Astrocyte of the cerebellum (primary cell): ENCODE data around the gene CLCA2.
A peak's percentile ranks its signal among the peaks of the same experiment; 100 is the strongest.

Experiments used
- DNase-seq: peaks from one replicate; pipeline ENCODE4 v3.0.0-alpha.2; 2011; ENCODE audit warnings: low read depth
- H3K4me3 ChIP-seq: 2 replicates; pipeline ENCODE4 v1.5.1; 2011; ENCODE audit warnings: mild to moderate bottlenecking, low read depth, low read length, moderate library complexity
- in situ Hi-C: cut with HindIII; loops from 2 replicates; pipeline ENCODE4 v1.10.0; 2017; ENCODE audit warnings: low sequenced_read_pairs
- TF ChIP-seq, protein P1 (sequence below): IDR thresholded peaks from 2 replicates; pipeline ENCODE4 v1.5.1; 2012; ENCODE audit warnings: low read length, low read depth, moderate library complexity, mild to moderate bottlenecking; ENCODE audit errors: missing control alignments

CLCA2 gene

DNA sequence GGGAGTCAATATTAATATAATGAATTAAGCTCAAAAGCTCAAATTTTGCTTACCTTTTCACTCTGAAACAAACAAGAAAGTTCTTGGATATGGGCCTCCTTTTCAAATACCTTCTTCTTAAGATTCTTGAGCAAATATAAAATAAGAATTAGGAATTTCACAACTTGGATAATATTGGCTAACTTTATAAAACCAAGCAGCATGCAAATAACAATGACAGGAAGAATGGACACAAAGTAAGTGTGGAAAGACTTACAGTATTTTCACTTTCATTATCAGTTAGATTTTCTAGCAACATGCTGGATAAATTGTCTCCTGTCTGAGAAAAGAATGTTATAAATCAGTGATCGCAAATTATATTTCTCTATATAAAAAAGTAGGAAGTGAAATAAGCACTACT, 41.1 kb upstream of the CLCA2 start:
- no peak overlapping the region for H3K4me3 ChIP-seq
- in situ Hi-C loops: no loop called here
- no peak for DNase-seq
- TF ChIP-seq, protein P1, sequence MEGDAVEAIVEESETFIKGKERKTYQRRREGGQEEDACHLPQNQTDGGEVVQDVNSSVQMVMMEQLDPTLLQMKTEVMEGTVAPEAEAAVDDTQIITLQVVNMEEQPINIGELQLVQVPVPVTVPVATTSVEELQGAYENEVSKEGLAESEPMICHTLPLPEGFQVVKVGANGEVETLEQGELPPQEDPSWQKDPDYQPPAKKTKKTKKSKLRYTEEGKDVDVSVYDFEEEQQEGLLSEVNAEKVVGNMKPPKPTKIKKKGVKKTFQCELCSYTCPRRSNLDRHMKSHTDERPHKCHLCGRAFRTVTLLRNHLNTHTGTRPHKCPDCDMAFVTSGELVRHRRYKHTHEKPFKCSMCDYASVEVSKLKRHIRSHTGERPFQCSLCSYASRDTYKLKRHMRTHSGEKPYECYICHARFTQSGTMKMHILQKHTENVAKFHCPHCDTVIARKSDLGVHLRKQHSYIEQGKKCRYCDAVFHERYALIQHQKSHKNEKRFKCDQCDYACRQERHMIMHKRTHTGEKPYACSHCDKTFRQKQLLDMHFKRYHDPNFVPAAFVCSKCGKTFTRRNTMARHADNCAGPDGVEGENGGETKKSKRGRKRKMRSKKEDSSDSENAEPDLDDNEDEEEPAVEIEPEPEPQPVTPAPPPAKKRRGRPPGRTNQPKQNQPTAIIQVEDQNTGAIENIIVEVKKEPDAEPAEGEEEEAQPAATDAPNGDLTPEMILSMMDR: no peak

DNA sequence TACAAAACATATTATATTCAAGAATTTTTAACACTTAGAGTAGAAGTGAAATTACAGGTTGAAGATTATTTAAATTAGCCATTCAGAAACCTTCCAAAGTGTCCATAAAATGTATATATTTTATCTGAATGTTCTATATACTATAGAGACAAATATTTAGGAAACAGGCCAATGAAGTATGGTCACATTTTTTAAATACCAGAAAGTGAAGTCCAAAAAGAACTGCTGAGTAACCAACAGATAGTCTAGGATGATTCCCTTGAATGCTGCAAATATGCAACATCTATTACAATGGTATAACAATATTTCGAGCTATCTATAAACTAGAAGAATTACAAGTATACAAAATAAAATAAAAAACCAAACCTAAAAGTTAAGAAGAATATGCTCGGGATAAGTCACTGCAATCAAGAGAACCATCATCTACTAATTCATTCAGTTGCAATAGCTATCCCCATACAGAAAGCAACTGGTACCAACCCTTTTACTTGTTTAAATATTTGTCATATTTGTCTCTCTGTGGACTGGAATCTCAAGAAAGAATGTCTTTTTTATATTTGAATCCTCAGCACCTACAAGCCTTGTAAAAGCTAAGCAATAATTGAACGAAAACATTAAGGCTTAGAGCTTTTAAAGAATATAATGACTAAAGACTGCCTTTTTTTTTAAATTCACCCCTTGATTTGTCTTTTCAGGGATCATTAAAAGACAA, 35.9 kb upstream of the CLCA2 start:
- H3K4me3 ChIP-seq: no peak overlapping the region
- TF ChIP-seq, protein P1: no peak
- in situ Hi-C loops: no loop called here
- no peak for DNase-seq

DNA sequence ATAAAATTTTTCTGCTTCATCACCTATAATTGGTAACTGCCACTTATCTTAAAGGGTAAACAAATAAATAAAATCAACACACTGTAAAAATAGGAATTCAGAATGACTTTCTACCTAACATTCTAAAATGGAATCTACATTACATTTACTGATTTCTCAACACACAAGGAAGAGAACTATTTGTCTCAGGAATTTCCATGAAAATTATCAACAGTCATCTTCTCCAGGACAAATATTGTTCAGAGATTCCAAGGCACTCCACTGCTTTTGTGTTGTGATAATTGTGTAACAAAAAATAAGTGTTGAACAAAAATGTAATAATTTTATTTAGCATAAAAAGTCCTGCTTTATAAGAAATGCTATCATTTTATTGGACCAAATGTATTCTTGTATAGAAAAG, 35.2 kb upstream of the CLCA2 start:
- in situ Hi-C loops: no loop called here
- no peak for DNase-seq
- TF ChIP-seq, protein P1: no peak
- H3K4me3 ChIP-seq: no peak overlapping the region

DNA sequence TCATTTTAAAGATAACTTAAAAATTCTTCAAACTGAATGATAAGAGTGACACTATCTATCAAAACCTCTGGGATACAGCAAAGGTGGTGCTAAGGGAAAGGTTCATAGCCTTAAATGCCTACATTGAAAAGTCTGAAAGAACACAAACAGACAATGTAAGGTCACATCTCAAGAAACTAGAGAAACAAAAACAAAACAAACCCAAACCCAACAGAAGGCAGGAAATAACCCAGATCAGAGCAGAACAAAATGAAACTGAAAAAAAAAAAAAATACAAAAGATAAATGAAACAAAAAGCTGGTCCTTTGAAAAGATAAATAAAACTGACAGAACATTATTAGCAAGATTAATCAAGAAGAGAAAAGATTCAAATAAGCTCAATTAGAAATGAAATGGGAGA, 34.7 kb upstream of the CLCA2 start:
- H3K4me3 ChIP-seq: no peak overlapping the region
- DNase-seq: no peak
- TF ChIP-seq, protein P1: no peak
- in situ Hi-C loops: no loop called here

DNA sequence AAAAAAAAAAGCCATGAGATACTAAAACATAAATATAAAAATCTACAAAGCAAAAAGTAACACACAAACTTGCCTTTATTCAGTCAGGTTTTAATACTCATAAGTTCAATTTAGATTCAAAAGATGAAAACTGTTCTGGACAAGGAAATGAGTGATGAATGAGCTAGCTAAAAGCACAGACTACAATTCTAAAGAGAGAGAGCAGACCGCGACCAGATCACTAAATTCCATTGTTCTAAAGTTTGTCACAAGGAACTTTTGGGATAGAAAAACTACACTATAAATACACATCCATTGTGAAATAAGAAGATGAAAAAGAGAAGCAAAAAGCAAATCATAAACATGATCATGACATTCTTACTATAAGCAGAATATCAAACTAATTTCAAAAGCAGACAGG, 29.6 kb upstream of the CLCA2 start:
- H3K4me3 ChIP-seq: peak overlapping the region; percentile 89
- DNase-seq: no peak
- TF ChIP-seq, protein P1: no peak
- in situ Hi-C loops: no loop called here

DNA sequence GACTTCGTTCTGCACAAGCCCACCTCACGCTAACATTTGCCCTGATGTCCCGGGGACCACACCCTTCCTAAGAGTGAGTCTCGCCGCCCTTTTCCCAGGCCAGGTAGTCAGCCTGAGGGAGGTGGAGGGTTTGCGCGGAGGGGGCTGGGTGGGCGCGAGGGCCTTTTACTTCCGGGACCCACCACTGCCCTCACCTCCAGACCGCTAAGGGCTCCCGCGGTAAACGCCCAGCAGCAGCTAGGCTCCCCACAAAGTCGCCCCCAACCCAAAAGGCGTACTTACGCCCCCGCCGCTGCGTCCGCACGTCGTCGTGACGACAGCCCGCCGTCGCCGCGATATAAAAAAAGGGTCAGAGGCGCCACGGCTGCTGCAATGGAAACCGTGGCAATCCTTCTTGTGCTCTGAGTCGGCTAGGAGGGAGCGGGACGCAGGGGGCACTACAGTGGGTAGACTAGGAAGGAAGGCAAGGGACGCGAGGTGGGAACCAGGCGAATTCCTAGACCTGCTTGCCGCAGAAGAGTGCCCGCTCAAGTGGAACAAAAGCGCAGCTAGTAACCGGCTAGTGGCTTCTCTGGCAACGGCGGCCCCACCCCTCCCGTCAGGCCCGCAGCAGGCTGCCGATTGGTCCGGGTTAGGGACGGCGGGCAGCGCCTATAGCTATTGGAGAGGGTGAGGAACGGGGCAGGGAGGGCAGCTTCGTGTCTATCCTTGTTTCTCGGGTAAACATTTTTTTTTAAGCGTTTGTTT, 28.0 kb upstream of the CLCA2 start, which contains the start of gene ODF2L:
Gene ODF2L, minus strand, starts transcription at position 573 of the 747 bp plus-strand sequence. CDS start 9,296 bp downstream, outside the sequence.
- TF ChIP-seq, protein P1: no peak
- peak within 1 kb of the TSS; percentile 89 for H3K4me3 ChIP-seq
- DNase-seq: peak; percentile 39
- in situ Hi-C loops: no loop called here
